Loucy (cell line): Measurements from ENCODE around the gene F12.

Source experiments
- H2AFZ ChIP-seq: fragments of 200-600 bp; sonication (generic); 2 replicates; pipeline ENCODE4 v1.6.0; 2016; ENCODE audit warnings: antibody characterized with exemption, mild to moderate bottlenecking, low read length, moderate library complexity
- H3F3A ChIP-seq: fragments of 200-600 bp; 2 replicates; pipeline ENCODE4 v1.6.0; 2016; ENCODE audit warnings: antibody characterized with exemption, low read depth, mild to moderate bottlenecking
- H3K27me3 ChIP-seq: fragments of 200-600 bp; sonication (generic); 2 replicates; pipeline ENCODE4 v1.6.1; 2014; ENCODE audit warnings: low read length, mild to moderate bottlenecking; ENCODE audit not compliant: insufficient read depth, poor library complexity, severe bottlenecking
- H3K36me3 ChIP-seq: fragments of 200-600 bp; sonication (generic); 2 replicates; pipeline ENCODE4 v1.6.1; 2016; ENCODE audit warnings: low read length; ENCODE audit not compliant: insufficient read depth
- H3K4me1 ChIP-seq: fragments of 200-600 bp; sonication (generic); 2 replicates; pipeline ENCODE4 v1.5.1; 2014; ENCODE audit warnings: low read length, mild to moderate bottlenecking; ENCODE audit not compliant: insufficient read depth, poor library complexity, severe bottlenecking
- H3K4me2 ChIP-seq: fragments of 200-600 bp; sonication (generic); 2 replicates; pipeline ENCODE4 v1.6.0; 2014; ENCODE audit warnings: antibody characterized with exemption, low read length, low read depth, mild to moderate bottlenecking; ENCODE audit not compliant: poor library complexity, severe bottlenecking
- H3K4me3 ChIP-seq: fragments of 200-600 bp; sonication (generic); 2 replicates; pipeline ENCODE4 v1.5.1; 2014; ENCODE audit warnings: low read length, mild to moderate bottlenecking, mixed read lengths; ENCODE audit not compliant: poor library complexity, severe bottlenecking
- H3K79me2 ChIP-seq: fragments of 200-600 bp; sonication (generic); 2 replicates; pipeline ENCODE4 v1.6.1; 2014; ENCODE audit warnings: low read length; ENCODE audit not compliant: insufficient read depth
- H3K9ac ChIP-seq: fragments of 200-600 bp; sonication (generic); 2 replicates; pipeline ENCODE4 v1.6.0; 2014; ENCODE audit warnings: mild to moderate bottlenecking, low read depth, low read length, moderate library complexity; ENCODE audit not compliant: poor library complexity, severe bottlenecking
- H3K9me2 ChIP-seq: fragments of 200-600 bp; sonication (generic); replicated peaks from 2 replicates; pipeline ENCODE4 v1.6.1; 2016; ENCODE audit warnings: low read depth, low read length, mixed read lengths
- H3K9me3 ChIP-seq: fragments of 200-600 bp; sonication (generic); 2 replicates; pipeline ENCODE4 v1.6.1; 2014; ENCODE audit warnings: mild to moderate bottlenecking, antibody characterized with exemption, low read length, low read depth; ENCODE audit not compliant: insufficient read depth
- H4K20me1 ChIP-seq: fragments of 200-600 bp; sonication (generic); 2 replicates; pipeline ENCODE4 v1.6.0; 2014; ENCODE audit warnings: antibody characterized with exemption, low read length, mild to moderate bottlenecking; ENCODE audit not compliant: insufficient read depth, poor library complexity, severe bottlenecking
- EZH2phosphoT487 ChIP-seq: fragments of 200-600 bp; IDR thresholded peaks from 2 replicates; pipeline ENCODE4 v1.6.1; 2018; ENCODE audit warnings: antibody characterized with exemption, mild to moderate bottlenecking, moderate library complexity, borderline replicate concordance
- TF ChIP-seq, protein P1 (sequence below): fragments of 200-600 bp; sonication (generic); conservative IDR thresholded peaks from 2 replicates; pipeline ENCODE4 v1.5.1; 2014; ENCODE audit warnings: mild to moderate bottlenecking, antibody characterized with exemption, low read length

F12 gene

DNA sequence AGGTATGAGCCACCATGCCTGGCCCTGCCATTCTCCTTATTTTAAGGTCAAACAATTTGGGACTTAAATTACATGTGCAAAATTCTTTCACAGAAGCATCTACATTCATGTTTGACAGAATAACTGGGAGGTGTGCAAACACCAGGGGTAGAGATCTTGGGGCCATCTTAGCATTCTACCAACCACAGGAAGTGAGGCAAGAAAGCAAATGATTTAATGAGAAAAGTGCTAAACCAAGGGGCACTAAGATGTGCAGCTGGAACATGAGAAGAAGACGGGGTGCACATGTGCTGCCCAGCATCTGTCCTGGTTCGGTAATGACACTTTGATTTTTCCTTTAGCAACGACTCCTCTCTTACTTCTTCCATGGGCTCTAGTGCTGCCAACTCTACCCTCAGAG lies 1.2 kb upstream of the F12 start:
- Histone ChIP-seq H4K20me1 (no peaks in the 10 kb centered on the region), H2AFZ (no peak overlapping the region), H3K9me2 (no peaks in the 10 kb centered on the region), H3K9ac (no peak overlapping the region), H3K36me3 (no peaks in the 10 kb centered on the region), H3K4me1 (peaks cover 18% of the 10 kb centered on the region), H3K4me3 (no peak overlapping the region), H3K4me2 (peak overlapping the region; percentile 24), H3K79me2 (no peaks in the 10 kb centered on the region), H3K27me3 (no peaks in the 10 kb centered on the region), H3K9me3 (no peaks in the 10 kb centered on the region), H3F3A (no peaks in the 10 kb centered on the region)
- TF ChIP-seq, protein P1, sequence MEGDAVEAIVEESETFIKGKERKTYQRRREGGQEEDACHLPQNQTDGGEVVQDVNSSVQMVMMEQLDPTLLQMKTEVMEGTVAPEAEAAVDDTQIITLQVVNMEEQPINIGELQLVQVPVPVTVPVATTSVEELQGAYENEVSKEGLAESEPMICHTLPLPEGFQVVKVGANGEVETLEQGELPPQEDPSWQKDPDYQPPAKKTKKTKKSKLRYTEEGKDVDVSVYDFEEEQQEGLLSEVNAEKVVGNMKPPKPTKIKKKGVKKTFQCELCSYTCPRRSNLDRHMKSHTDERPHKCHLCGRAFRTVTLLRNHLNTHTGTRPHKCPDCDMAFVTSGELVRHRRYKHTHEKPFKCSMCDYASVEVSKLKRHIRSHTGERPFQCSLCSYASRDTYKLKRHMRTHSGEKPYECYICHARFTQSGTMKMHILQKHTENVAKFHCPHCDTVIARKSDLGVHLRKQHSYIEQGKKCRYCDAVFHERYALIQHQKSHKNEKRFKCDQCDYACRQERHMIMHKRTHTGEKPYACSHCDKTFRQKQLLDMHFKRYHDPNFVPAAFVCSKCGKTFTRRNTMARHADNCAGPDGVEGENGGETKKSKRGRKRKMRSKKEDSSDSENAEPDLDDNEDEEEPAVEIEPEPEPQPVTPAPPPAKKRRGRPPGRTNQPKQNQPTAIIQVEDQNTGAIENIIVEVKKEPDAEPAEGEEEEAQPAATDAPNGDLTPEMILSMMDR = no peak
- TF ChIP-seq EZH2phosphoT487 = no peak

DNA sequence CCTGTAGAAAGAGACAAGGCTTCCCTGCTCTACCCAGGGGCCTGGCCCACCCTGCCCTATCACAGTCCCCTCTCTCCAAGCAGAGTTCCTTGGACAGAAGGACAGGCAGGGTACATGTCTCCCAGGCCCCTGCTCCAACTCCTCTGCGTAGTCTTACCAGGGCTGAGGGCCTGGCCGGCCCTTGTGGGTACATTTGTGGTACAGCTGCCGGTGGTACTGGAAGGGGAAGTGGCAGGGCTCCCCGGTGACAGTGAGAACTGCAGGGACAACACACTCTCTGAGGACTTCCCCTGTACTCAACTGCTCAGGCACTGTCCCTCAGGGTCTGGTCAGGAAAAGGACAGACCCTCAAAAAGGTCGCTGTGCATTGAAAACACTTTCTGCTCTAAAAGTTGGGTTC lies 3.6 kb downstream of the F12 start:
- Histone ChIP-seq H3K9ac (peak overlapping the region; percentile 85), H3K4me1 (peaks cover 25% of the 10 kb centered on the region), H3K36me3 (no peaks in the 10 kb centered on the region), H3K9me3 (no peaks in the 10 kb centered on the region), H4K20me1 (no peaks in the 10 kb centered on the region), H3K9me2 (no peaks in the 10 kb centered on the region), H3K4me3 (peak overlapping the region; percentile 67), H3K79me2 (no peaks in the 10 kb centered on the region), H2AFZ (no peak overlapping the region), H3F3A (no peaks in the 10 kb centered on the region), H3K27me3 (no peaks in the 10 kb centered on the region), H3K4me2 (peak overlapping the region; percentile 79)
- TF ChIP-seq, protein P1 = no peak
- no peak for TF ChIP-seq EZH2phosphoT487

DNA sequence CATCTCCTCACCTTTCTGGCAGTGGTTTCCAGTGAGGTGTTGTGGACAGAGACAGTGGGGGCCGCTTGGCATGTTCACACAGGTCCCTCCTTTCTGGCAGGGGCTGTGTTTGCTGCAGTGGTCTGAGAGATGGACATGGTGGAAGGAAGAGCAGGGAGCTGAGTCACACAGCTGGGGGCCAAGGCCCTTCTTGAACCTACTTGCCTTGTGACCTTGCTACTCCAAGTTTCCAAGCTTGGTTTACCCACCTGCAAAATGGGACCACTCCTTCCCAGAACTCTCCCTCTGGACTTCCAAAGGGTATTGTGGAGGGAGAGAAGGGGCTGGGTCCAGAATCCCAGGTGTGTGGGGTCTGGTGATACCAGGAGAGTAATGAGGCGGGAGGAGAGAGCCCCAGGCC lies 4.1 kb downstream of the F12 start:
- Histone ChIP-seq H3K9me3 (no peaks in the 10 kb centered on the region), H3K79me2 (no peaks in the 10 kb centered on the region), H3F3A (no peaks in the 10 kb centered on the region), H3K9ac (peak overlapping the region; percentile 85), H3K9me2 (no peaks in the 10 kb centered on the region), H3K36me3 (no peaks in the 10 kb centered on the region), H2AFZ (no peak overlapping the region), H4K20me1 (no peaks in the 10 kb centered on the region), H3K27me3 (no peaks in the 10 kb centered on the region), H3K4me2 (peak overlapping the region; percentile 79), H3K4me3 (peak overlapping the region; percentile 67), H3K4me1 (peaks cover 21% of the 10 kb centered on the region)
- no peak for TF ChIP-seq EZH2phosphoT487
- TF ChIP-seq, protein P1 = no peak
